Rectal smooth muscle tissue (tissue), 1 donor: ENCODE measurements around the gene REV3L.
"Not testable (repeated sequence)": the region's sequence is repeated elsewhere in the genome, so short reads cannot be mapped to it uniquely, and the experiment has no call there.

ENCODE experiments used
- H3K27ac ChIP-seq: one replicate; pipeline ENCODE4 v1.7.0; 2013; ENCODE audit warnings: low read depth, low read length, inconsistent platforms
- H3K27me3 ChIP-seq: one replicate; pipeline ENCODE4 v1.7.0; 2013; ENCODE audit warnings: low read length; ENCODE audit not compliant: control insufficient read depth, insufficient read depth
- H3K36me3 ChIP-seq: one replicate; pipeline ENCODE4 v1.7.0; 2013; ENCODE audit warnings: low read length; ENCODE audit not compliant: control insufficient read depth, insufficient read depth
- H3K4me1 ChIP-seq: one replicate; pipeline ENCODE4 v1.7.0; 2013; ENCODE audit warnings: low read length; ENCODE audit not compliant: control insufficient read depth, insufficient read depth
- H3K4me3 ChIP-seq: one replicate; pipeline ENCODE4 v1.7.0; 2013; ENCODE audit warnings: low read length
- H3K9ac ChIP-seq: one replicate; pipeline ENCODE4 v1.7.0; 2013; ENCODE audit warnings: low read length

The REV3L gene

DNA sequence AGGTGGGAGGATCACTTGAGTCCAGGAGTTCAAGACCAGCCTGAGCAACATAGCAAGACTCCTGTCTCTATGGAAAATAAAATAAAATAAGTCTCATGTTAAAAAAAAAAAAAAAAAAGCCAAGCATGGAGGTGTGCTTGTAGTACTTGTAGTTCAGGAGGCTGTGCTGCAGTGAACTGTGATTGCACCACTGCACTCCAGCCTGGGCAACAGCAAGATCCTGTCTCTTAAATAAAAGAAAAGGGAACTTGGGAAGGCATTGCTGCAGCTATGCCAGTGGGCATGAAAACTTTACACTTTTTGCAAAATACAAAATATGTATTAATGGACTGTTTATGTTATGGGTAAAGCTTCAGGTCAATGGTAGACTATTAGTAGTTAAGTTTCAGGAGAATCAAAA, 37.5 kb upstream of the REV3L start:
- Histone ChIP-seq H3K36me3 (no peaks in the 10 kb centered on the region), H3K4me1 (peaks cover 4% of the 10 kb centered on the region), H3K27ac (no peak overlapping the region), H3K9ac (no peak overlapping the region), H3K27me3 (no peaks in the 10 kb centered on the region), H3K4me3 (no peak overlapping the region)

DNA sequence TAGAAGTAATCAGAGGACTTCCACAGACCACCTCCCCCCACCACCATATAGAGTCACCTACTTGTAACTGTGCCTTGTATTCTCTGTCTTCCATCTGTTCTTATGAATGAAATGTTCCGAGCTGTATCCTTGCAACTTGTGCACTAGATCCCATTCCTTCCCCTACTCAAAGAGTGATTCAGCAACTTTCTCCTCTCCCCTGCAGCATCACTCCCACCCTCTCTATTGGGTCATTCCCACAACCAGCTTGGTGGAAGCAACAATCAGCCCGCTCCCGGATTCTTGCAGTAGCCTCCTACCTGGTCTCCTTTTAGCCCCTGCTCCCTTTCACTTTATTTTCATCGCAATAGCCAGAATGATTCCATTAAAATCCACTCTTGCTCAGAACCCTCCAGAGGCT, 34.9 kb upstream of the REV3L start:
- no peaks in the 10 kb centered on the region for H3K36me3 ChIP-seq
- H3K27me3 ChIP-seq = no peaks in the 10 kb centered on the region
- no peak overlapping the region for H3K27ac ChIP-seq
- H3K4me1 ChIP-seq = no peaks in the 10 kb centered on the region
- no peak overlapping the region for H3K9ac ChIP-seq
- no peak overlapping the region for H3K4me3 ChIP-seq

DNA sequence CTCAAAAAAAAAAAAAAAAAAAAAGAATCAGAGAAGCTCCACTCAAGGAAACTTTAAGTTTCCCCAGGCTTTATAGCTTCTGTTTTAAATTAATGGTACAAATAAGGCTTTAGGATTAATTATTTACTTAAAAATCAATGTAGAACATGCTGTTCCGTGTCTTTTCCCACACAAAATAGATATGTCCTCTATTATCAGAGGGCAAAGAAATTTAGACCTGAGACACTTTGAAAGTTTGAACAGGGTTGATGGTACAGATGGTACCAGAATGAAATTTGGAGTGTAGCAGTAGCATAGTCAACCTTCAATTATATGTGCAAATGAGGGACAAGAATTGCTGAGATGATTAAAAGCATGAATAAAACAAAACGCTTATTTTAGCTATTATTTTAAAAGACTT, 32.2 kb upstream of the REV3L start:
- Histone ChIP-seq H3K4me3 (no peak overlapping the region), H3K9ac (no peak overlapping the region), H3K4me1 (no peaks in the 10 kb centered on the region), H3K27me3 (no peaks in the 10 kb centered on the region), H3K27ac (no peak overlapping the region), H3K36me3 (no peaks in the 10 kb centered on the region)

DNA sequence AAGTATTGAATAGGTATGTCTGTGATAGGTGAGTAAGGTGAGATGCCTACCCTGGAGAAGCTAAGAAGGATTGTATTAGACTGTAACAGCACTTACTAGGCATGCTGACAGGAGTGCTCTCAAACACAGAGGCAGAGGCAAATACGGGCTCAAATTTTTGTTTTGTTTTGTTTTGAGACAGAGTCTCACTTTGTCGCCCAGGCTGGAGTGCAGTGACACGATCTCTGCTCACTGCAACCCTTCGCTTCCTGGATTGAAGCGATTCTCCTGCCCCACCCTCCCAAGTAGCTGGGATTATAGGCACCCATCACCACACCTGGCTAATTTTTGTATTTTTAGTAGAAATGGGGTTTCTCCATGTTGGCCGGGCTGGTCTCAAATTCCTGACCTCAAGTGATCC, 31.5 kb upstream of the REV3L start:
- not testable (repeated sequence) for H3K4me3 ChIP-seq, H3K4me1 ChIP-seq, H3K27me3 ChIP-seq, H3K36me3 ChIP-seq, H3K27ac ChIP-seq, H3K9ac ChIP-seq

DNA sequence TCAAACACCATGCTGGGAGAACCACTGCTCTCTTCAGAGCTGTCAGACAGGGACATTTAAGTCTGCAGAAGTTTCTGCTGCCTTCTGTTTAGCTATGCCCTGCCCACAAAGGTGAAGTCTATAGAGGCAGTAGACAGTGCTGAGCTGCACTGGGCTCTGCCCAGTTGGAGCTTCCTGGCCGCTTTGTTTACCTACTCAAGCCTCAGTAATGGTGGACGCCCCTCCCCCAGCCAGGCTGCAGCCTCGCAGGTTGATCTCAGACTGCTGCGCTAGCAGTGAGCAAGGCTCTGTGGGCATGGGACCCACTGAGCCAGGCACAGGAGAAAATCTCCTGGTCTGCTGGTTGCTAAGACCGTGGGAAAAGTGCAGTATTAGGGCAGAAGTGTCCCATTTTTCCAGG, 24.2 kb upstream of the REV3L start:
- H3K27me3 ChIP-seq, H3K27ac ChIP-seq, H3K36me3 ChIP-seq, H3K9ac ChIP-seq, H3K4me1 ChIP-seq, H3K4me3 ChIP-seq: not testable (repeated sequence)

DNA sequence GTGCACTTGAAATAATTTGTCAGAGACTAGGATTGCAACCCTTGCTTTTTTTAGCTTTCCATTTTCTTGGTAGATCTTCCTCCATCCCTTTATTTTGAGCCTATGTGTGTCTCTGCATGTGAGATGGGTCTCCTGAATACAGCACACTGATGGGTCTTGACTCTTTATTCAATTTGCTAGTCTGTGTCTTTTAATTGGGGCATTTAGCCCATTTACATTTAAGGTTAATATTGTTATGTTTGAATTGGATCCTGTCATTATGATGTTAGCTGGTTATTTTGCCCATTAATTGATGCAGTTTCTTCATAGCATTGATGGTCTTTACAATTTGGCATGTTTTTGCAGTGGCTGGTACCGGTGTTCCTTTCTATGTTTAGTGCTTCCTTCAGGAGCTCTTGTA, 22.5 kb upstream of the REV3L start:
- H3K36me3 ChIP-seq, H3K27me3 ChIP-seq, H3K4me3 ChIP-seq, H3K4me1 ChIP-seq, H3K9ac ChIP-seq, H3K27ac ChIP-seq: not testable (repeated sequence)

DNA sequence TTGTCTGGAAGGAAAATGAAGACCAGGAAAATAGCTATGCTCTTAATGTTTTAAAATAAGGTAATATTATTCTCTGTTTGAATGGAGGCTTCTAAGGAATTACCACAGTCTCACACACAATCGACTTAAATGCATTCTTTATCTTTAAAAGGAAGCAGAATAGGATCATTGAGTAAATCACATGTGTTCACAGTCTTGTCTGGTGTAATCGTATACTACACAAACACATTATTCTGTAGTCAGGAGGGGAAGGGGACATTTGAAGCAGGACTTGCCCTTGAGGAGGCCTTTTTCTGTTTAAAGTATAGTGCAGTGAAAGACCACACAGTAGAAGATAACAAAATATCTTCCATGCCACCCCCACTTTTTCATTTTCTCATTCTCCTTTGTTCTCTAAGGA, 20.6 kb upstream of the REV3L start:
- Histone ChIP-seq H3K4me3 (no peak overlapping the region), H3K9ac (no peak overlapping the region), H3K27me3 (no peaks in the 10 kb centered on the region), H3K4me1 (peaks cover 3% of the 10 kb centered on the region), H3K36me3 (no peaks in the 10 kb centered on the region), H3K27ac (peak overlapping the region; percentile 58)

DNA sequence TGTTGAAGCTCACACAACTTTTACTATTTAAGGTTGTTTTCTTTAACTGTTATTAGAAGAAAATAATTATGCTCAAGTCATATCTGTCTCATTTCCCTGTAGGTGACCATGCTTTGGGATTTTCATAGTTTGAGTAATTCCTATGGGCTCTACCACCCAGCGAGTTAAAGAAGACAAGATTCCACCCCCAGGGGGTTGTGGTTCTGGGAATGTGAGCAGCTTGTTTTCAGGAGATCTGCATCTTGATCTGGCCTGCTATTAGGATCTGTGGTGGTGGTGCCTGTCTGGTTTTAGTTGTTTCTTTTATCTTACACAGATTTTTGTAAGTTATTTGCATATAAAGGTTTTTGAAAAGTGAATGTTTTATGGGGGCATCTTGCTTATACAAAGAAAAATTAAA, 20.2 kb upstream of the REV3L start:
- Histone ChIP-seq H3K27me3 (no peaks in the 10 kb centered on the region), H3K4me3 (no peak overlapping the region), H3K36me3 (no peaks in the 10 kb centered on the region), H3K27ac (no peak overlapping the region), H3K4me1 (peaks cover 3% of the 10 kb centered on the region), H3K9ac (no peak overlapping the region)

DNA sequence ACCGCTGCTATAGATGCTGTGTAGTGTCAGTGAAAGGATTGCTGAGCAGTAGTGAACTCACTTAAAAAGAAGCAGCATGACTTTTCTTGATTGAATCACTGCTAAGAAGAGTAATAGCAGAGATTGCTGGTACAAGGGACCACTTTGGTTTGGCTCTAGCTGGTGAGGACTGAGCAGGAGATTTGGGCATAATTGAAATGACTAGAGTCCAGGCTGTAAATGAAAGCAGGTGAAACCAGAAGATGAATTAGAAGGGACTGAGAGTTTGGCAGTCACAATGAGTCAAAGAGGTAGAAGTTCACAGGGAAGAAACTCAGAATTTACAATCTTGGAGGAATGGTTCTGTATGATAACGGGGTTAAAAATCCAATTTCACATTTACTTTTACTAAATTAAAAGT, 19.1 kb upstream of the REV3L start:
- no peaks in the 10 kb centered on the region for H3K36me3 ChIP-seq
- H3K4me1 ChIP-seq = peaks cover 3% of the 10 kb centered on the region
- H3K9ac ChIP-seq = no peak overlapping the region

DNA sequence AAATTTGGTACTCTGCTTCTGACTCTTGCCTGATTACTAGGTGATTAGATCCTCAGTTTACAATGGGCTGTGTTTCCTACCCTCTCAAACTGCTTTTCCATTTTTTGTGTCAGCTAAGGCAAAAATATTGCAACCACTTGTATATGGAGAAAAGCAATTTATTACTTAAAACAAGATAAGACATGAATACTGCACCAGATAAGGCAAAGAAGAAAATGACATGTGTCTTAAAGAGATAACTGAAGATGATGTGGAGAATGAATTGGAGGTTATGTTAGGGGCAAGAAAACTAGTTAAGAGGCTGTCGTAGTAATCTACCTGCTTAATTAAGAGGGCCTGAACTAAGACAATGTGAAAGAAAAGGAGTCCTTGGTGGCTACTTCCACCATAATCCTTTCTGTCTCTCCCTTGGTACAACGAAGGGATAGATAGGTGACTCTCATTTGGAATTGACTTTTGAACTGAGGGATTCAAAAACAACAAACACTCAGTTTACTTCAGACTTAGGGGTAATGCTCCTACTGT, 16.3 kb upstream of the REV3L start:
- Histone ChIP-seq H3K4me1 (peaks cover 6% of the 10 kb centered on the region), H3K9ac (no peak overlapping the region), H3K27me3 (no peaks in the 10 kb centered on the region)

More for the DNA sequence above, 19.1 kb upstream of the REV3L start:
- H3K4me3 ChIP-seq = no peak overlapping the region
- no peak overlapping the region for H3K27ac ChIP-seq
- no peaks in the 10 kb centered on the region for H3K27me3 ChIP-seq

DNA sequence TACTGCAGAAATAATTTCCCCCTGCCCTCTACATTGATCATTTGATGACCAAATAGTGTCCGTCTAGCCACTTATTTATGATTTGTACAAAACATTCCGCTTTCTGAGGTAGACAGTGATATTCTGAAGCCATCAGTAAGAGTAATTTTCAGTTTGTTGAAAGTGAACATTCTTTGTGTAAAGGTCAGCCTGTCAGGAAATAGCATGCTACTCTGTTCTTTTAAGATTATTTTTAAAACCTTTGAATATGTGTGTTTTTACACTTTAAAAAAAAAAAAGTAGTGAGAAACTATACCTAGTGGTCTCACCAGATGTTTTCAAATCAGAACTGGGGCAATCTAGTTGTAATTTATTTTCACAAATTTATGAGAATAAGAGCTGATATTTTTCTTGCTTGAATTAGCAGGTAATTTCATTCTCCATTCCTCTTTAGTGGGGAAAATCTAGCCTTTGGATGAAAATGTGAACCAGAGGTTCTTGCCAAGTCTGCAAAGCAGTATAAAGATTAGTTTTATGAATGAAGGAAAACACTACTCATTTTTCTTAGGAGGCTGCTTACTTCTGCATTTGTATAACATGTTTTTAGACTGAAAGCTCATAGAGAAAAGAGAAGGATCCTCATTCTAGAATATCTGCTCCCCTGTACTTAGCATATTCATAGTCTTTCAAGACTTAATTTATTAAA, 12.1 kb upstream of the REV3L start:
- H3K27ac ChIP-seq = no peak overlapping the region
- no peak overlapping the region for H3K4me3 ChIP-seq
- H3K9ac ChIP-seq = no peak overlapping the region
- H3K27me3 ChIP-seq = no peaks in the 10 kb centered on the region
- H3K4me1 ChIP-seq = peaks cover 4% of the 10 kb centered on the region
- no peaks in the 10 kb centered on the region for H3K36me3 ChIP-seq

More for the DNA sequence above, 16.3 kb upstream of the REV3L start:
- Histone ChIP-seq H3K27ac (no peak overlapping the region), H3K4me3 (no peak overlapping the region), H3K36me3 (no peaks in the 10 kb centered on the region)

DNA sequence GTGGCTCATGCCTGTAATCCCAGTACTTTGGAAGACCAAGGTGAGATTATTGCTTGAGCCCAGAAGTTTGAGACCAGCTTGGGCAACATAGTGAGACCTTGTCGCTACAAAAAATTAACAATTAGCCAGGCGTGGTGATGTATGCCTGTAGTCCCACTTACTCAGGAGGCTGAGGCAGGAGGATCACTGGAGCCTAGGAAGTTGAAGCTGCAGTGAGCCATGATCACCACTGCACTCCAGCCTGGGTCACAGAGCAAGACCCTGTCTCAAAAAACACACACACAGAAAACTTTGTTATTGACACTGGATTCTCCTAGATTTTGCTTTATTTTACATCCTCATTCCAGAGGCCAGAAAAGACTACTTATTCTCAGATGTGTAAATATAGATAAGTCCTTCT, 9.5 kb upstream of the REV3L start:
- Histone ChIP-seq H3K9ac (no peak overlapping the region), H3K27ac (no peak overlapping the region), H3K4me1 (peaks cover 4% of the 10 kb centered on the region), H3K27me3 (no peaks in the 10 kb centered on the region), H3K4me3 (no peak overlapping the region), H3K36me3 (no peaks in the 10 kb centered on the region)

DNA sequence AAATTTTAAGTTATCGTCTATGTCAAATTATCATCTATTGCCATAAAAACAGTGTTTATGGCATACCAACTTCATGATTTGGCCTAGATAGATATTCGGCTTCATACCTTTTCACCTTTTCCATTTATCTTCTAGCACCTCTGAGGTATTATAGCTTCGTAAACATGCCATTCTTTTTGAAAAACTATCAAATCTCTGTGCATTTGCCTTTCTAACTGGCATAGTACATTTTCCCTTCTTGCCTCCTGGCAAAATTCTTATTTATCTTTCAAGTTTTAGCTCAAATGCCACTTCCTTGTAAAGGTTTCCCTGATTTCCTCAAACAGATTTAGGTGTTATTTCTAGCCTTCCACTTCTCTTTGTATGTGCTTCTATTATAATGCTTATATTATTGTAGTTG, 7.0 kb upstream of the REV3L start:
- Histone ChIP-seq H3K4me3 (no peak overlapping the region), H3K9ac (no peak overlapping the region), H3K4me1 (peaks cover 4% of the 10 kb centered on the region), H3K27ac (no peak overlapping the region), H3K36me3 (no peaks in the 10 kb centered on the region), H3K27me3 (no peaks in the 10 kb centered on the region)
